NCI-H1694 (cell line): ENCODE results near the gene QKI.
"Not testable (repeated sequence)": the region's sequence is repeated elsewhere in the genome, so short reads cannot be mapped to it uniquely, and the experiment has no call there.

Source experiments
- DNase-seq: peaks from one replicate; lab custom pipeline; 2025; lab: John Stamatoyannopoulos, UW

QKI gene

DNA sequence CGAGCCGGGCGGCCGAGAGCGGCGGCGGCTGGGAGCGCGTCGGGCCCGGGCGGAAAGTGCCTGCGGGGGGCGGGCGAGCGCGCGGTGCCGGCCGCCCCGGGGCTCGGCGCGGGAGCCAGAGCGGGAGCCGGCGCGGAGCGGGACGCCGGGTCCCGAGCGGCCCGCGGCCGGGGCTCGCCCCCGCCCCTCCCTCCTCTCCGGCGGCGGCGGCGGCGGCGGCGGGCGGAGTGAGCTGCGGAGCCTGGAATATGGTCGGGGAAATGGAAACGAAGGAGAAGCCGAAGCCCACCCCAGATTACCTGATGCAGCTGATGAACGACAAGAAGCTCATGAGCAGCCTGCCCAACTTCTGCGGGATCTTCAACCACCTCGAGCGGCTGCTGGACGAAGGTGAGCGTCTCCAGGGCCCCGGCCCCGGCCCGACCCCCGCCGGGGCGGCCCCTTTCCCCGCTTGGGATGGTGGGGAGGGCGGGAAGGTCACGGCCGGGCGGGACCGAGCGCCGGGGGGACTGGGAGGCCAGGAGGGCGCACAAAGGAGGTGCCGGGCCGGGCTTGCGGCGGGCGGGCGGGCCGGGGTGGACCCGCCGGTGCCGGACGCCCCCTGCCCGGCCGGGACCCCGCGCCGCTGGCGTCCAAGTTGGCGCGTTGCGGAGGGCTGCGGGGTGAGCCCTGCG lies 565 bp downstream of the QKI start:
- DNase-seq = no peak

GRCh38 chr6:163415620-163416556 lies 1.4 kb downstream of the QKI start:
- DNase-seq = no peak

- peak; percentile 52 for DNase-seq
Observed at GRCh38 chr6:163416557-163417253, 2.2 kb downstream of the QKI start.

DNA sequence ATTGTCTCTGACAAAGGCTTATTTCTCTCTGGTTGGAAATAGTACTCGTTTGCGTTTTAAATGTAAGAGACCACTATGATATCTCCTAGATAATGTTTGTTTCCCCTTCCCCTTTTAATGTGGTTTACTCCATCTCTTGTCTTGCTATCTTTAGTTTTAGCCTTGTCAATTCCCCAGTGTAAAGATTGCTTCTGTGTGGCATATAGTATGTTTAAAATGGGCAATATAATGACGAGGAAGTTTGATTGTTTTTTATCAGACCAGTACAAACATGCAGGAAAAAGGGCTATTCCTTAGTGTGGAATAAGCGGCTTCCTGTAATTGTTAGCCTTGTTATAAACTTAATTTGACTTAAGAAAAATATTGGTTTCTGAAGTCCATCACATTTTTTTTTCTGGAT lies 3.1 kb downstream of the QKI start:
- no peak for DNase-seq

DNA sequence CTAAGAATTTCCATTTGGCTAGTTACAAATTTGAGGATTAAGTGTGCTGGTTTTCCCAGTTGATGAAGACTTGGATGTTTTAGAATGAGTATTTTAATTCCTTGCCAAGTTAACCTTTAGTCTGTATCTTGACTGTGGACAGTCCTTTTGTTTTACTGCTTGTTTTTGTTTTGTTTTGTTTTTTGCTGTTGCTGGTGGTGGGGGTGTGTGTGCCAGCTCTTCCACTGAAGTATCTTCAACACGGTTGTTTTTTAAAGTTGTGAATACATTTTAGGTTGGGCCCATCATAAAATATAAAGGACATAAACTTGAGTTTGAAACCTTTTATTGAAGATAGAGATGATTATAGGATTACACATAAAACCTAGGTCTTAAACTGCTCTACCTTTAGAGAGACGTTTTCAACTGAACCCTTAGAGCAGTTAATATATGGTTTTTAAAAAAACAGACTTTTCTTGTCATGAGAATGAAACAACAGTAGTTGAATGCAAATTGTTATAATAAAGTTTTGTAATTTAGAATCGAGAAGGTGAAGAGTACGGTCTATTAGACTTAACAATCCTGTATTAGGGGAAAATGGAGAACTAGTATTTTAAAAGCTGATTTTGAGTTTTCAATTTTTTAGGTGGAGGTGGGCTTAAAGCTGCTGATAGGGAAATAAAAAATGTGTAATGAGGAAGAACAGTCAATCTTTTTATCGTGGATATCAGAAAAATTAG lies 4.0 kb downstream of the QKI start:
- DNase-seq = no peak

DNA sequence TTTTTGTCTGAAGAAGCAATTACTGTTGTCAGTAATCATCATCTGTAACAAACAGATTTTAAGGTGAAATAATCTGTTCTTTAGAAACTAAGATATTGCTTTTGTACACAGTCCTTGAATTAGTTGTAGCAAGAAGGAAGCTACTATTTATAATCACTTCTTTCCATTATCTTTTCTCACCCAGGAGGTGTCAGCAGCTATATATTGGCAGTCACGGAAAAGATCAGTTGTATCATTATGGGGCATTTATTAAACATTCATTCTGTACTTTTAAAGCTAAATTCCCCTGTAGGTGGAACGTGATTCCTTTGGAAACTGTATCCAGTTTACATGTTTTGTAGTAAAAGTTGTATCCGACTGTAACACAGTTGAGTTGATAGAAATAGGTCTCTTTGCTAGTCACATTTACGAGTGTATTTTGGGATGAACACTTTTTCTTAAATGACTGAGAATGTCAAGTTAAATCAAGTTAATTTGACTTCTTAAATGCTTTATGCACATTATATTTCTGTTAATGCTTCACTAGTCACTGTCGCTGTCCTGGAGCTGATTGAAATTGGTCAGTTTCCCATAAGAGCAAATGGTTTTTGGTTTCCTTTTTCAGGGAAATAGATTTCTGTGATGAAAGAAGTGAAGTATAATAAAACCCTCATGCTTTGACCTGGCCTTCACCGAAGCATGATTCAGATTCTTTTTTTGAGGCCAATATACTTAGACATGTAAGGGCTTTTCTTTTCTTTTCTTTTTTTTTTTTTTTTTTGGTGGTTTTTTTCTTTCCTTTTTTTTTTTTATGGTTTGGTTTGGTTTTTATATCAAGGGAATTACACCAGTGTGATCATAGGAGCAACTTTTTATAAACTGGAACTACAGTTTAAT lies 5.1 kb downstream of the QKI start:
- no peak for DNase-seq

- DNase-seq = no peak
Observed at GRCh38 chr6:163420289-163420614, 5.7 kb downstream of the QKI start.

DNA sequence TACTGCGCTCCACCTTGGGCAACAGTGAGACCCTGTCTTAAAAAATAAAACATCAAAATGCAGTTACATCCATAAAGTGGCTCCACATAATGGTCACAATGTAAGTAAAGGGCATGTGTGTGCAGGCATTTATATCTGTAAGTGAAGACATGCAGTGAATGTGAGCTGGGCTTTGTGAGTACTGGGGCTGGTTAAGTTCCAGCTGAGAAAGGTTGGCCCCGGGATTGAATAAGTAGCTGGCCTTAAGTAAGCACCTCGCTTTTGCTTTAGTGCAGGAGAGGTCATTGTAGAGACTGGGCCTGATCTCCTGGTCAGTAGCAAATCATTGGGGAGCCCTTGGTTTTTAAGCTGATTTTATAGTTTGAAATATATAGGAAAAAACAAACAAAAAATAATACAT lies 8.0 kb downstream of the QKI start:
- DNase-seq = no peak

- no peak for DNase-seq
Observed at GRCh38 chr6:163423696-163424095, 9.2 kb downstream of the QKI start.

- DNase-seq = no peak
Observed at GRCh38 chr6:163427498-163428254, 13.2 kb downstream of the QKI start.

DNA sequence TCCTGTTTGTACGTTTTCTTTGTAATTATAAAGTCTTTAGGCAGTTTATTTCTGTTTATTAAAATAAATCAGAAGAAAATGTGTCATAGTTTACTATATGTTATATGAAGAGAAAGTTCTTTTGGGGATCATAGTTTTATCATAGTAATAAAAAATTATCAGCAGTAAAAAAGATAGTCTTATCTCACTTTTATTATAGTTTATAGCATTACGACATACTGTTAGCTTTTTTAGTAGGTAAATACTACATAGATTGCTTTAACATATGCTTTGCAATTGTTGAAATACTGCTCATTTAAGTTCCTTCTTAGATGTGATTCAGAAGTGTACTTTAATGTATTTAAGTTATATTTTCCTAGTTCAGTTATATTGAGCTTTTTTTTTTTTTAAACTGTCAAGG lies 13.9 kb downstream of the QKI start:
- no peak for DNase-seq

DNA sequence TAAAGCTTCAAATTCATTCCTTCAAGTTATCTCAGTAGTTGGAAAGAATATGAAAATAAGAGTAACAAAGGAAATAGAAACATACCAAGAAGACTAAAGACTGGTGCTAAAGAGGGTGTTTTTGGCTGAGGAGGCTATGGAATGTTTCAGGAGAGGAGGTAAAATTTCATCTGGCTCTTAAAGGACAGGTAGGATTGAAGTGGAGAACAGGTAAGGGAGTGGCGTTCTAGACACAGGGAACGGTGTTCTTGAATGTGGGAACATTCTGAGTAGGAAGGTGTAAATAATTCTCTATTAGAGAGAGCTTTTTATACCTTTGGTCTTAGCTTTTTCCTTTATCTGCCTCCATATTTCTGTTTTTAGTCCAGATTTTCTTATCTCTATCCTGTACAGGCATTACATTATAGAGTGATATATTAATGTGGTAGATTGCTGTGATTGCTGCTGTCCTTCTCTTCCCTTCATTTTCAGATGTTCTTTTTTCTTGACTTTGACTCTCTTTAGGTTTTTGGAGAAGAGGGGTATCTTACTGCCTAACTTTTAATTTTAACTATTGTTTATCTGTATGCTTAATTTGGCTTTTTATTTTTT lies 15.4 kb downstream of the QKI start:
- no peak for DNase-seq

- no peak for DNase-seq
Observed at GRCh38 chr6:163432300-163432699, 17.8 kb downstream of the QKI start.

DNA sequence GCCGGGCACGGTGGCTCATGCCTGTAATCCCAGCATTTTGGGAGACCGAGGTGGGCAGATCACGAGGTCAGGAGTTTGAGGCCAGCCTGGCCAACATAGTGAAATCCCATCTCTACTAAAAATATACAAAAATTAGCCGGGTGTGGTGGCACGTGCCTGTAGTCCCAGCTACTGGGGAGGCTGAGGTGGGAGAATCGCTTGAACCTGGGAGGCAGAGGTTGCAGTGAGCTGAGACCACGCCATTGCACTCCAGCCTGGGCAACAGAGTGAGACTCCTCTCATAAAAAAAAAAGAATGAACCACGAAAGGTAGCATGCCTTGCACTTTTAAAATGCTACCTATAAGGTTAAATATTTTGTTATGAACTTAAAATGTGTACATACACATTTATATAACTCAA lies 19.0 kb downstream of the QKI start:
- not testable (repeated sequence) for DNase-seq

GRCh38 chr6:163435023-163435422 lies 20.5 kb downstream of the QKI start:
- no peak for DNase-seq

DNA sequence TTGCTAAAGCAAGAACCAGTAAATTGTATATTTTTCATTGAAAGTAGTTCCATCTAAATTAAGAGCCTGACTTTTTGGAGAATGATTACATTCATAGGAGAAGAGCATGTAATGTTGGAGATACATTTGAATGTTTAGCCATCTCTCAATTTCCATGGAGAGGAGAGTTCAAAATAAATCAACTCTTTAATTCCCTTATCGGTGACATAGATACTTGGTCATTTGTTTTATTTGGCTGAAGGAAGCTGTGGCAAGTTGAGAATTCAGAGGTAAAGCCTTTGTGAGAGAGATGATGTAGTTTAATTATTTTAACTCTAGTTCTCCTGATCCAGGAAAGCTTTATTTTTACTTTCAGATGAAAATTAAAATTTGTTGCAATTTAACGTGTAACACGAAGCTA lies 22.3 kb downstream of the QKI start:
- DNase-seq = no peak

DNA sequence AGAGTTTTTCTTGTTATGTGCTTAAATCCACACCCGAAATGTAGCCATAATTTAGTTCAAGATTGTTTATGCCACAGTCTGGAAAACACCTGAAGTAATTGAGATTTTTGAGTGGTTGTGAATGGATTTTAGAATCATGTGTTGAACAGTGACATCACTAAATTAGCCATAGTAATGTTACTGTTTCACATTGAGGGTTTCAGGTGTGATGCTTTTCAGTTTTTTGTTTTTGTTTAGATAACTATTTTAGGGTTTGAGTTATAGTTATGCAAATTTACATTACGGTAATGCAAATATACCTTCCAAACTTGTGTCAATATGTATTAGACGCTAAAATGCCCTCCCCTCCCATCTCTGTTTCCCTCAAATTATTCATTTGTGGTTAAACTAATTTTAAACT lies 22.9 kb downstream of the QKI start:
- DNase-seq = no peak

DNA sequence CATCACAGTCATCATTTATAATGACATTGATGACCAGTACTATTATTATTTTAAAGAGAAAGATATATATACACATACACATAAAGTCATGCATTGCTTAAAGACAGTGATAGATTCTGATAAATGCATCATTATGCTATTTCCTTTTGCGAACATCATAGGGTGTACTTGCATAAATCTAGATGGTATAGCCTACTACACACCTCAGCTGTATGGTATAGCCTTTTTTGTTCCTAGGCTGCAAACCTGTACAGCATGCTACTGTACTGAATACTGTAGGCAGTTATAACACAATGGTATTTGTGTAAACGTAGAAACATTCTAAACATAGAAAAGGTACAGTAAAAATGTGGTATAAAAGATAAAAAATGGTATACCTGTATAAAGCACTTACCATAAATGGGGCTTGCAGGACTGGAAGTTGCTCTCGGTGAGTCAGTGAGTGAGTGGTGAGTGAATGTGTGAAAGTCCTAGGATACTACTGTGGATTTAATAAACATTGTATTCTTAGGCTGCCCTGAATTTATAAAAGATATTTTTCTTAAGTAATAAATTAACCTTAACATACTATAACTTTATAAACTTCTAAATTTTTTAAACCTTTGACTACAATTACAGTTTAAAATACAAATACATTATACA lies 23.9 kb downstream of the QKI start:
- DNase-seq = no peak

DNA sequence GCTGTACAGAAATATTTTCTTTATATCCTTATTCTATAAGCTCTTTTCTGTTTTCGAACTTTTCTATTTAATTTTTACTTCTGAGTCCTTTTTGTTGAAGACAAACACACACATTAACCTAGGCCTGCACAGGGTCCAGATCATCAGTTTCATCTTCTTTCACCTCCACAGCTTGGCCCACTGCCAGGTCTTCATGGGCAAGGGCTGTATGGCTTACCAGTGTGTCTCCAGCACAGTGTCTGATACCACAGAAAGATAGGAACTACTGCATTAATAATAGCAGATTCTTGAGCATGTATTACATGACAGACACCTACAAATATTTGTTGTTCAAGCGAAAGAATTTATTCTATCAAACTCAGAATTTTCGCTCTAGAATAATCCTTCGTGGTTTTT lies 24.4 kb downstream of the QKI start:
- no peak for DNase-seq

- not testable (repeated sequence) for DNase-seq
Observed at GRCh38 chr6:163439390-163439789, 24.9 kb downstream of the QKI start.
